Fibroblast of lung (primary cell): ENCODE results near the gene RNF152.

Source experiments
- CTCF ChIP-seq, 2 donors: IDR thresholded peaks in 1 of 2; conservative IDR thresholded peaks in 1 of 2; 1 replicate in 1 of 2; 2 replicates in 1 of 2; pipeline ENCODE4 v1.5.1; 2011 to 2012; ENCODE audit warnings: low read length in 2 of 2, control low read depth in 1 of 2, inconsistent platforms in 1 of 2, low read depth in 1 of 2, mild to moderate bottlenecking in 1 of 2
- EZH2 ChIP-seq: IDR thresholded peaks from 2 replicates; pipeline ENCODE4 v1.5.1; 2012; ENCODE audit warnings: low read length, control low read depth, mild to moderate bottlenecking; ENCODE audit errors: missing control alignments

- TF ChIP-seq CTCF (conservative IDR thresholded peaks at IDR 0.05 in 1 of 2, IDR thresholded peaks at IDR 0.05 in 1 of 2; ENCODE audit: low read depth in 1 of 2, low read length in 2 of 2) (no peak), EZH2 (no peak)
These were observed 37.3 kb upstream of the RNF152 start for GRCh38 chr18:61929881-61930640.
